DOHH2 (cell line): ENCODE measurements around the gene TMEM121B.

ENCODE experiments used
- EZH2phosphoT487 ChIP-seq: fragments of 200-600 bp; sonication (generic); IDR thresholded peaks from 2 replicates; pipeline ENCODE4 v1.6.1; 2017; ENCODE audit warnings: borderline replicate concordance, mild to moderate bottlenecking, antibody characterized with exemption, low read length, moderate library complexity, mixed read lengths
- TF ChIP-seq, protein P1 (sequence below): fragments of 200-600 bp; sonication (generic); IDR thresholded peaks from one replicate; pipeline ENCODE4 v1.5.1; 2014; ENCODE audit warnings: antibody characterized with exemption, mild to moderate bottlenecking, low read depth, low read length; ENCODE audit not compliant: poor library complexity, severe bottlenecking

DNA sequence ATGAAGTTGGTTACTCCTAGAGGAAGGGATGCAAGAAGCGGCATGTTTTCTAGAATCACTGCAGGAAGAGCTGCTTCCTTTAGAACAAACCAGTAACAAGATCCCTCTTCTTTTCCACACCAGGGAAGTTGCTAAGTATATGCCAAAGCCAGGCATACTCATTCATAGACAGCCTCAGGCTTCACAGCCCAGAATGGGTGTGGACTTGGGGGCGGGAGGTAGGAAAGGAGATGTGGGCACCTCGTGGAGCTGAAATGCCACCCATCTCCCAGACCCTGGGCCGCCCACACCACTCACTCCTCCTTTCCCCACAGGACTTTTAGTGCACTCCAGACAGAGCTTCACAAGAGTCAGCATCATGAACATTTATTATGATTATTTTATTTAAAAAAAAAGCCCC lies 16.0 kb upstream of the TMEM121B start:
- TF ChIP-seq, protein P1, sequence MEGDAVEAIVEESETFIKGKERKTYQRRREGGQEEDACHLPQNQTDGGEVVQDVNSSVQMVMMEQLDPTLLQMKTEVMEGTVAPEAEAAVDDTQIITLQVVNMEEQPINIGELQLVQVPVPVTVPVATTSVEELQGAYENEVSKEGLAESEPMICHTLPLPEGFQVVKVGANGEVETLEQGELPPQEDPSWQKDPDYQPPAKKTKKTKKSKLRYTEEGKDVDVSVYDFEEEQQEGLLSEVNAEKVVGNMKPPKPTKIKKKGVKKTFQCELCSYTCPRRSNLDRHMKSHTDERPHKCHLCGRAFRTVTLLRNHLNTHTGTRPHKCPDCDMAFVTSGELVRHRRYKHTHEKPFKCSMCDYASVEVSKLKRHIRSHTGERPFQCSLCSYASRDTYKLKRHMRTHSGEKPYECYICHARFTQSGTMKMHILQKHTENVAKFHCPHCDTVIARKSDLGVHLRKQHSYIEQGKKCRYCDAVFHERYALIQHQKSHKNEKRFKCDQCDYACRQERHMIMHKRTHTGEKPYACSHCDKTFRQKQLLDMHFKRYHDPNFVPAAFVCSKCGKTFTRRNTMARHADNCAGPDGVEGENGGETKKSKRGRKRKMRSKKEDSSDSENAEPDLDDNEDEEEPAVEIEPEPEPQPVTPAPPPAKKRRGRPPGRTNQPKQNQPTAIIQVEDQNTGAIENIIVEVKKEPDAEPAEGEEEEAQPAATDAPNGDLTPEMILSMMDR = no peak
- no peak for TF ChIP-seq EZH2phosphoT487
